Gastrocnemius medialis (tissue), 4 donors: ENCODE results near the gene PCDH9. TPM values are rescaled to one million over a fixed set of nuclear protein-coding genes. Genes with fewer than 3 reads are reported as not detected.
A peak's percentile ranks its signal among the peaks of the same experiment; 100 is the strongest.

Experiments
- ATAC-seq, 2 donors: fragments of 150-250 bp; one replicate each; pipeline ENCODE4 v1.9.1; 2016
- DNase-seq, 2 donors: peaks; one replicate each; pipeline ENCODE4 v3.0.0-alpha.2; 2019
- H3K27ac ChIP-seq, 4 donors: fragments of 200-600 bp; sonication (generic); 1 replicate in 1 of 4; 2 replicates in 3 of 4; pipeline ENCODE4 v1.5.1; 2016 to 2018; ENCODE audit warnings: mild to moderate bottlenecking in 2 of 4, moderate library complexity in 1 of 4
- H3K27me3 ChIP-seq, 3 donors: fragments of 200-600 bp; sonication (generic) in 2 of 3; 1 replicate in 1 of 3; 2 replicates in 2 of 3; pipeline versions ENCODE4 v1.5.1 to v1.6.0; 2016 to 2019; ENCODE audit warnings: mild to moderate bottlenecking in 1 of 3, moderate library complexity in 1 of 3
- H3K36me3 ChIP-seq, 2 donors: fragments of 200-600 bp; sonication (generic) in 1 of 2; one replicate each; pipeline ENCODE4 v1.5.1; 2017 to 2018
- H3K4me1 ChIP-seq, 2 donors: fragments of 200-600 bp; sonication (generic) in 1 of 2; one replicate each; pipeline ENCODE4 v1.5.1; 2016 to 2017; ENCODE audit warnings: mild to moderate bottlenecking in 2 of 2
- H3K4me3 ChIP-seq, 4 donors: fragments of 200-600 bp; sonication (generic) in 3 of 4; 1 replicate in 1 of 4; 2 replicates in 3 of 4; pipeline ENCODE4 v1.5.1; 2016 to 2019; ENCODE audit warnings: mild to moderate bottlenecking in 2 of 4
- H3K9me3 ChIP-seq, 3 donors: fragments of 200-600 bp; sonication (generic) in 2 of 3; 1 replicate in 1 of 3; 2 replicates in 2 of 3; pipeline ENCODE4 v1.5.1; 2016 to 2019
- CTCF ChIP-seq, 5 experiments: fragments of 450-650 bp in 3 of 5; fragments of 200-600 bp in 2 of 5; sonication (generic) in 2 of 5; IDR thresholded peaks in 4 of 5; conservative IDR thresholded peaks in 1 of 5; 1 replicate in 4 of 5; 2 replicates in 1 of 5; pipeline ENCODE4 v1.5.1; 2016 to 2019; ENCODE audit warnings: antibody characterized with exemption in 5 of 5, mild to moderate bottlenecking in 3 of 5, moderate library complexity in 3 of 5
- POLR2A ChIP-seq, 2 donors: fragments of 450-650 bp; IDR thresholded peaks; one replicate each; pipeline ENCODE4 v1.6.1; 2017; ENCODE audit warnings: antibody characterized with exemption in 2 of 2, mild to moderate bottlenecking in 2 of 2, moderate library complexity in 2 of 2
- in situ Hi-C, 4 donors: fragments of 200-750 bp; cut with MboI; loops; one replicate each; pipeline versions ENCODE4 v1.15.0 to v1.8.0; 2017; ENCODE audit warnings: low sequenced_read_pairs in 4 of 4
- intact Hi-C: fragments of 100-400 bp; cut with DNase I; formaldehyde crosslinking; loops from one replicate; pipeline ENCODE4 v1.15.1; 2023; ENCODE audit warnings: low total_unique reads
- total RNA-seq, 4 donors: library from RNA; depleted of rRNA; stranded (reverse); fragments of >200 nt; gene quantifications; one replicate each; pipeline versions ENCODE4 v1.1.0 to v1.2.3, GENCODE V29; 2016

The PCDH9 gene
- total RNA-seq, 4 donors from 2014 or later, result 1.4 to 2.1 (median 1.9) TPM

- ATAC-seq (no peak), DNase-seq (no peak)
- Histone ChIP-seq H3K4me3 (no peak overlapping the region), H3K36me3 (no peaks in the 10 kb centered on the region), H3K27ac (no peak overlapping the region), H3K9me3 (no peaks in the 10 kb centered on the region), H3K27me3 (no peaks in the 10 kb centered on the region), H3K4me1 (no peaks in the 10 kb centered on the region)
- TF ChIP-seq POLR2A (IDR thresholded peaks at IDR 0.05) (no peak), CTCF (IDR thresholded peaks at IDR 0.05 in 4 of 5, conservative IDR thresholded peaks at IDR 0.05 in 1 of 5) (no peak)
- intact Hi-C loops, result no loop called here
- in situ Hi-C loops, result no loop called here
Observed at GRCh38 chr13:67122251-67122650, 107.9 kb downstream of the PCDH9 start.

GRCh38 chr13:67120872-67121531, 109.1 kb downstream of the PCDH9 start:
- Histone ChIP-seq H3K27me3 (no peaks in the 10 kb centered on the region), H3K9me3 (no peaks in the 10 kb centered on the region), H3K36me3 (no peaks in the 10 kb centered on the region), H3K27ac (no peak overlapping the region), H3K4me1 (no peaks in the 10 kb centered on the region), H3K4me3 (no peak overlapping the region)
- ATAC-seq (peak in 1 of 2 donors; percentile 36), DNase-seq (no peak)
- in situ Hi-C loops, result no loop called here
- intact Hi-C loops, result no loop called here
- TF ChIP-seq CTCF (IDR thresholded peaks at IDR 0.05 in 4 of 5, conservative IDR thresholded peaks at IDR 0.05 in 1 of 5) (no peak), POLR2A (IDR thresholded peaks at IDR 0.05) (no peak)

- H3K27me3 ChIP-seq, result no peaks in the 10 kb centered on the region
- no peak for TF ChIP-seq POLR2A (IDR thresholded peaks at IDR 0.05)
- no peak for TF ChIP-seq CTCF (IDR thresholded peaks at IDR 0.05 in 4 of 5, conservative IDR thresholded peaks at IDR 0.05 in 1 of 5)
- H3K4me3 ChIP-seq, result no peak overlapping the region
- no peaks in the 10 kb centered on the region for H3K9me3 ChIP-seq
- intact Hi-C loops, result no loop called here
- H3K4me1 ChIP-seq, result no peaks in the 10 kb centered on the region
- in situ Hi-C loops, result no loop called here
- ATAC-seq (peak in 1 of 2 donors; percentile 30), DNase-seq (peak in 1 of 2 donors; percentile 12)
- H3K27ac ChIP-seq, result no peak overlapping the region
- no peaks in the 10 kb centered on the region for H3K36me3 ChIP-seq
Observed at GRCh38 chr13:67119481-67119894, 110.6 kb downstream of the PCDH9 start.

- no peaks in the 10 kb centered on the region for H3K9me3 ChIP-seq
- in situ Hi-C loops, result no loop called here
- intact Hi-C loops, result no loop called here
- DNase-seq (no peak), ATAC-seq (no peak)
- no peaks in the 10 kb centered on the region for H3K27me3 ChIP-seq
- TF ChIP-seq CTCF (IDR thresholded peaks at IDR 0.05 in 4 of 5, conservative IDR thresholded peaks at IDR 0.05 in 1 of 5), result no peak
- H3K27ac ChIP-seq, result no peak overlapping the region
- H3K4me3 ChIP-seq, result no peak overlapping the region
- H3K36me3 ChIP-seq, result no peaks in the 10 kb centered on the region
- no peaks in the 10 kb centered on the region for H3K4me1 ChIP-seq
Observed at GRCh38 chr13:67118277-67118676, 111.9 kb downstream of the PCDH9 start.
